BE2C (cell line): ENCODE measurements around the gene CFAP57.

Experiments
- DNase-seq: peaks from one replicate; pipeline ENCODE4 v3.0.0-alpha.2; 2020
- H3K27me3 ChIP-seq: fragments of 250-450 bp; sonication (Bioruptor Pico); 2 replicates; pipeline ENCODE4 v1.5.1; 2020; ENCODE audit warnings: mild to moderate bottlenecking
- H3K36me3 ChIP-seq: fragments of 250-450 bp; sonication (Bioruptor Pico); 2 replicates; pipeline ENCODE4 v1.5.1; 2020; ENCODE audit warnings: mild to moderate bottlenecking
- H3K4me1 ChIP-seq: fragments of 250-450 bp; sonication (Bioruptor Pico); 2 replicates; pipeline ENCODE4 v1.5.1; 2020
- H3K4me3 ChIP-seq: 2 replicates; pipeline ENCODE4 v1.5.1; 2011; ENCODE audit warnings: low read depth, low read length
- H3K9me3 ChIP-seq: fragments of 250-450 bp; sonication (Bioruptor Pico); 2 replicates; pipeline ENCODE4 v1.5.1; 2020
- TF ChIP-seq, protein P1 (sequence below): IDR thresholded peaks from 2 replicates; pipeline ENCODE4 v1.5.1; 2012; ENCODE audit warnings: mild to moderate bottlenecking, low read depth, low read length

CFAP57 gene

DNA sequence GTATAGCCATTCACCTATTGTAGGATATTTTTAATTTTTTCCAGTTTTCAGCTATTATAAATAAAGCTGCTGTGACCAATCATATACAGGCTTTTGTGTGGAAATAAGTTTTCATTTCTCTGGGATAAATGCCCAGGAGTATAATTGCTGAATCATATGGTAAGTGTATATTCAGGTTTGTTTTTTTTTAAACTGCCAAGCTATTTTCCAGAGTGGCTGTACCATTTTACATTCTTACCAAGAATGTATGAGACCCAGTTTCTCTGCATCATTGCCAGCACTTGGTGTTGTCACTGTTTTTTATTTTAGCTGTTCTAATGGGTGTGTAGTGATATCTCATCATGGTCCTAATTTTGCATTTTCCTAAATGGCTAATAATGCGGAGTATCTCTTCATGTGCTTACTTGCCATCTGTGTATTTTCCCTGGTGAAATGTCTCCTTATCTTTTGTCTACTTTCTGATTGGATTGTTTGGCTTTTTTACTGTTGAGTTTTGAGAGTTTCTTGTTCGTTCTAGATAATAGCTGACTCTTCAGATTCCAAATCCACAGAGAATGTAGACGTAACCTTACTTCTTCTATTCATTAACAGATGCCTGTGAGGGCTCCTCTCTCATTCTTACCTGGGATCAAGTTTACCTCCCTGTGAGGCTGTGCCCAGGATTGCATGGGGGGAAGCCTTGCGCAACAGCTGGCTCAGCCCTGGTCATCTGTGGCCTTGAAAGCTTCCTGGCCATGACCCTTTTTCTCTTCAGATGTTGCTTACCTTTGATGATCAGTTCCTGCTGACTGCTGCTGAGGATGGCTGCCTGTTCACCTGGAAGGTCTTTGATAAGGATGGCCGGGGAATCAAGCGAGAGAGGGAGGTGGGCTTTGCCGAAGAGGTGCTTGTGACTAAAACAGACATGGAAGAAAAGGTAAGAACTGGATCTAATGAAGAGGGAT lies 42.6 kb downstream of the CFAP57 start:
- Histone ChIP-seq H3K9me3 (no peaks in the 10 kb centered on the region), H3K4me1 (no peaks in the 10 kb centered on the region), H3K36me3 (no peaks in the 10 kb centered on the region), H3K27me3 (no peaks in the 10 kb centered on the region), H3K4me3 (no peak overlapping the region)
- no peak for DNase-seq
- TF ChIP-seq, protein P1, sequence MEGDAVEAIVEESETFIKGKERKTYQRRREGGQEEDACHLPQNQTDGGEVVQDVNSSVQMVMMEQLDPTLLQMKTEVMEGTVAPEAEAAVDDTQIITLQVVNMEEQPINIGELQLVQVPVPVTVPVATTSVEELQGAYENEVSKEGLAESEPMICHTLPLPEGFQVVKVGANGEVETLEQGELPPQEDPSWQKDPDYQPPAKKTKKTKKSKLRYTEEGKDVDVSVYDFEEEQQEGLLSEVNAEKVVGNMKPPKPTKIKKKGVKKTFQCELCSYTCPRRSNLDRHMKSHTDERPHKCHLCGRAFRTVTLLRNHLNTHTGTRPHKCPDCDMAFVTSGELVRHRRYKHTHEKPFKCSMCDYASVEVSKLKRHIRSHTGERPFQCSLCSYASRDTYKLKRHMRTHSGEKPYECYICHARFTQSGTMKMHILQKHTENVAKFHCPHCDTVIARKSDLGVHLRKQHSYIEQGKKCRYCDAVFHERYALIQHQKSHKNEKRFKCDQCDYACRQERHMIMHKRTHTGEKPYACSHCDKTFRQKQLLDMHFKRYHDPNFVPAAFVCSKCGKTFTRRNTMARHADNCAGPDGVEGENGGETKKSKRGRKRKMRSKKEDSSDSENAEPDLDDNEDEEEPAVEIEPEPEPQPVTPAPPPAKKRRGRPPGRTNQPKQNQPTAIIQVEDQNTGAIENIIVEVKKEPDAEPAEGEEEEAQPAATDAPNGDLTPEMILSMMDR, result no peak

DNA sequence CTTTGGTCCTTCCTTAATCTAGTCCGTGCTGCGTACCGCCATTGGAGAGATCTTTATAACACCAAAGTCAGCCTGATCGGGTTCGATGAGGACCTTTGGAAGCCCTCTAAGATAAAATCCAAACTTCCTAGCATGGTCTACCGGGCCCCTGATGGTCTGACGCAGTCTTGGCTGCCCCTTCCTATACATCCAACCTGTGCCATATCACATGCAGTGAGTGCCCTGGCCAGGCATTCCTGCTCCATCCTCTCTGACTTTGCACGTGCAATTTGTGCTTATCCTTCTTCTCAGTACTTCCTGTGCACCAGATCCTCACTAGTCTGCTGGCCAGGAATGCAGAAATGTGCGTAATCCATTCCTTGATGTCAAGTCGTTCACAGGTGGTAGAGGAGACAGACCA lies 45.6 kb downstream of the CFAP57 start:
- no peak overlapping the region for H3K4me3 ChIP-seq
- no peaks in the 10 kb centered on the region for H3K27me3 ChIP-seq
- H3K4me1 ChIP-seq, result no peaks in the 10 kb centered on the region
- no peak for DNase-seq
- no peaks in the 10 kb centered on the region for H3K36me3 ChIP-seq
- H3K9me3 ChIP-seq, result no peaks in the 10 kb centered on the region
- TF ChIP-seq, protein P1, result no peak

DNA sequence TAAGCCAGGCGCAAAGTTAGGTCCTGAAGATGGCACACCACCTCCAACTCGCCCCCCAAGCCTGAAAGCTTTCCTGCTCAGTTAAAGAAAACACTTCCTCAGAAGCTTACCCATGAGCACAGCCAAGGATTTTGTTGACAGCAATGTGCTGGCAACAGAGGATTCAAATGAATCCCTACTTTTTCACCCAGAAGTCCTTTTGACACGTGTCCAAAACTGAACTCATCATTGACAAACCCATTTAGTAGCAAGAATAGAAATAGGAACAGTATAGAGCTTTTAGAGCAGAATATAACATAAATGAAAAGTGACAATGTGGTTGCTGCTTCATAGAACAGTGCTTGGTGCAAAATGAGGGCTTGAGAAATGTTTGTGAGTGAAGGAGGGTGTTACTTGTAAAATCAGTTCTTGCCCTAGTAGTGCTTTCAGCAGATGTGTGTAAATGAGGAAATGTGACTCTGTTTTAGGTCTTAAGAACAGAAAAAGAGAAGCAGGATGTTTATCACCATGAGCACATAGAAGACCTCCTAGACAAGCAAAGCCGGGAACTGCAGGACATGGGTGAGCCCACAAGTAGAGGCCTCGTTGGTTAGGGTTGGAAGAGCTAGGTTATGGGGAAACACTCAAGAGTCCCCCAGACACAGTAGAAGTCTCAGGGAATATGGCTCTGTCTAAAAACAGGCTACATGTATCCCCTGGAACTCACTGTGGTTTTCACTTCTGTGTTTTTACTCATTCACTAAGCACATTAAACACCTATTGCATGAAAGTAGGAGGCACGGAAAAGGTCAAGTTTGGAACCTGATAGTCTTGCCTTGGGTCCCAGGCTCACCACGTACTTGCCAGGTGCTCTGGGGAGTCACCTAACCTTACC lies 49.0 kb downstream of the CFAP57 start:
- Histone ChIP-seq H3K4me3 (no peak overlapping the region), H3K27me3 (no peaks in the 10 kb centered on the region), H3K9me3 (no peaks in the 10 kb centered on the region), H3K4me1 (no peaks in the 10 kb centered on the region), H3K36me3 (no peaks in the 10 kb centered on the region)
- no peak for DNase-seq
- TF ChIP-seq, protein P1, result no peak

DNA sequence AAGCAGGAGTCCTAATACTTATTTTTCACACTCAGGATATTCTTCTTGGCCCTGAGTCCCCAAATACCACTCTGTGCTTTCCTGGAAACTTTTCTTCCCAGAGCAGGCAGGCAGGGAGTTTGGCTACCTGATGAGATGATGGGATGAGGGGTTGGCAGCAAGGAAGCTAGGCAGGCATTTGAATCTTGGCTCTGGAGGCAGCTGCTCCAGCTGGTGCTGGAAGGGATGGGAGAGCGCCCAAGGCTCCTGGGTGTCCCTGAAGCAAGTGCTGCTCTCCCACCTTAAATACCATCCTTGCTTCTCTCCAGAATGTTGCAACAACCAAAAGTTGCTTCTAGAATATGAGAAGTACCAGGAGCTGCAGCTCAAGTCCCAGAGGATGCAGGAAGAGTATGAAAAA lies 49.7 kb downstream of the CFAP57 start:
- DNase-seq, result no peak
- Histone ChIP-seq H3K36me3 (no peaks in the 10 kb centered on the region), H3K9me3 (no peaks in the 10 kb centered on the region), H3K4me3 (no peak overlapping the region), H3K27me3 (no peaks in the 10 kb centered on the region), H3K4me1 (no peaks in the 10 kb centered on the region)
- TF ChIP-seq, protein P1, result no peak

DNA sequence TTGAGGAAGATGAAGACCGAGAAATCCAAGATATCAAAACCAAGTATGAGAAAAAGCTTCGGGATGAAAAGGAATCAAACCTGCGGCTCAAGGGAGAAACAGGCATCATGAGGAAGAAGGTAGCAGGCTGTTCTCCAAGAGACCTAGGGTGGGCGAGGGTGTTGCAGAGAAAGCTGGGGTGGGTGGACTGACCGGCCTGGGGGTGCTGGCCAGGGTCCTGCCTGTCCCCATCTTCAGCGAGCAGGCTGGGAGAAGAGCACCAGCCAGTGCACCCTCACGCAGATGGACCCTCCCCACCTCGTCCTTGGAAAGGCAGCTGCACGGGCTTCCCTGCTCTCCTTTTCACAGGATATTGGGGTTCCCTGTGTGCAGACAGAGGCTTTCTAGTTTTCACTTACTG lies 50.7 kb downstream of the CFAP57 start:
- TF ChIP-seq, protein P1, result no peak
- Histone ChIP-seq H3K36me3 (no peaks in the 10 kb centered on the region), H3K27me3 (no peaks in the 10 kb centered on the region), H3K9me3 (no peaks in the 10 kb centered on the region), H3K4me1 (no peaks in the 10 kb centered on the region), H3K4me3 (no peak overlapping the region)
- no peak for DNase-seq
